Breast epithelium (tissue), 4 donors: ENCODE measurements around the gene ASB12. TPM values are rescaled to one million over a fixed set of nuclear protein-coding genes. Genes with fewer than 3 reads are reported as not detected.
"Not testable (repeated sequence)": the region's sequence is repeated elsewhere in the genome, so short reads cannot be mapped to it uniquely, and the experiment has no call there.

Source experiments
- DNase-seq, 2 donors: peaks; one replicate each; pipeline ENCODE4 v3.0.0-alpha.2; 2019; ENCODE audit warnings: low spot score in 2 of 2
- H3K27ac ChIP-seq, 2 donors: fragments of 200-600 bp; sonication (generic) in 1 of 2; one replicate each; pipeline ENCODE4 v1.5.1; 2016 to 2019; ENCODE audit warnings: mild to moderate bottlenecking in 1 of 2
- H3K27me3 ChIP-seq, 2 donors: fragments of 200-600 bp; sonication (generic) in 1 of 2; one replicate each; pipeline versions ENCODE4 v1.5.1 to v1.6.0; 2017 to 2019; ENCODE audit warnings: control low read depth in 1 of 2, mild to moderate bottlenecking in 1 of 2
- H3K36me3 ChIP-seq: fragments of 200-600 bp; one replicate; pipeline ENCODE4 v1.5.1; 2019
- H3K4me1 ChIP-seq, 2 donors: fragments of 200-600 bp; sonication (generic); one replicate each; pipeline ENCODE4 v1.5.1; 2016 to 2019; ENCODE audit warnings: control low read depth in 1 of 2
- H3K4me3 ChIP-seq, 3 donors: fragments of 200-600 bp; sonication (generic); 1 replicate in 2 of 3; 2 replicates in 1 of 3; pipeline ENCODE4 v1.5.1; 2016 to 2019; ENCODE audit warnings: mild to moderate bottlenecking in 3 of 3, moderate library complexity in 2 of 3
- H3K9me3 ChIP-seq, 2 donors: fragments of 200-600 bp; sonication (generic) in 1 of 2; one replicate each; pipeline ENCODE4 v1.5.1; 2016 to 2019; ENCODE audit warnings: control low read depth in 1 of 2
- POLR2A ChIP-seq: fragments of 450-650 bp; IDR thresholded peaks from one replicate; pipeline ENCODE4 v1.6.1; 2016; ENCODE audit warnings: antibody characterized with exemption, mild to moderate bottlenecking, moderate library complexity
- POLR2AphosphoS5 ChIP-seq, 3 donors: sonication (generic); formaldehyde crosslinking; IDR thresholded peaks; one replicate each; pipeline ENCODE4 v1.6.1; 2017; ENCODE audit warnings: antibody characterized with exemption in 3 of 3
- intact Hi-C: fragments of 100-400 bp; cut with DNase I; formaldehyde crosslinking; loops from one replicate; pipeline ENCODE4 v1.15.1; 2023; ENCODE audit warnings: low total_unique reads
- total RNA-seq, 3 donors: library from RNA; depleted of rRNA; stranded (reverse); fragments of >200 nt; gene quantifications; one replicate each; pipeline ENCODE4 v1.1.0, GENCODE V29; 2016
- TF ChIP-seq, protein P1 (sequence below), 3 donors: fragments of 450-650 bp; IDR thresholded peaks; one replicate each; pipeline ENCODE4 v1.5.1; 2016 to 2017; ENCODE audit warnings: antibody characterized with exemption in 3 of 3, mild to moderate bottlenecking in 3 of 3, moderate library complexity in 3 of 3

ASB12 gene, protein sequence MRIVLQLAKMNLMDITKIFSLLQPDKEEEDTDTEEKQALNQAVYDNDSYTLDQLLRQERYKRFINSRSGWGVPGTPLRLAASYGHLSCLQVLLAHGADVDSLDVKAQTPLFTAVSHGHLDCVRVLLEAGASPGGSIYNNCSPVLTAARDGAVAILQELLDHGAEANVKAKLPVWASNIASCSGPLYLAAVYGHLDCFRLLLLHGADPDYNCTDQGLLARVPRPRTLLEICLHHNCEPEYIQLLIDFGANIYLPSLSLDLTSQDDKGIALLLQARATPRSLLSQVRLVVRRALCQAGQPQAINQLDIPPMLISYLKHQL
- total RNA-seq, result under 1 TPM in 1 of 3 donors, not detected in 2; 0.29 TPM

DNA sequence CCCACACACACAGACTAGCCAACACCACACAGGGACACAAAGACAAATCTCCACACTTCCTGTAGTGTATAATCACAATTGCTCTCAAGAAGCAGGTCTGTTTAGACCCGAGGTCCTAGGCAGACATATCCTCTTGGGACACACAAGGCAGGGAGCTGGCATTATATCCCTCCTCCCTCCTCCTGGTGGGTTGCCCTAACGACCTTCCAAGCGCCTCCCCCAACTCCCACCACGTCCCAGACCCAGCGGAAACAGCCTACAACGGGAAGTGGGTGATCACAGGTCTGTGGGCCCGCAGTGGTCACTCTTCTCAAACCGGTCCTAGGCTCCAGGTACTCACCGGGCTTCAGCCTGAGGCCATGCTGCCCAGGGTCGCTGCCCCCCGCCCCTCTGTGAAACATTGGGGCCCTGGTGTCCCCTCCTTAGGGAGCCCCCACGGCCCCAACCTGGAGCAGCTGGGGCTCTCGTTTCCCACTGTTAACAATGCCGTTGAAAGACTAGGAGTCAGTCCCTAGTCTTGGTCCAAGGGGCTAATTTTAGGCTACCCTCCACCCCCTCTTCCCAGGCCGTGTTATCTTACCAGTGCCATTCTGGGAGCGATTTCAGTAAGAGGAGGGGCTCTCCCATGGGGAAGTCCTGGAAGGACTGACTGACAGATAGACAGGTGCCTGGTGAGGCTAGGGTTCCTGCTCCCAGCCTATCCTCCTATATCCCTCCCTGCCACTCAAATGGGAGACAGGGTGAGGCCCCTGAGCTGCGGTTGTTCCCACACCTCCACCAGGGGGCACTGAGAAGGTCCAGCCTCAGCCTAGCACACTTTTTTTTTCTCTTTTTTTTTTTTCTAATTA, at the start of gene ASB12:
ASB12 (minus strand) TSS at position 485 of the 848 bp plus-strand sequence. CDS start 4,957 bp downstream, outside the sequence.
- TF ChIP-seq POLR2A (no peak), POLR2AphosphoS5 (IDR thresholded peaks at IDR 0.05) (no peak)
- TF ChIP-seq, protein P1, sequence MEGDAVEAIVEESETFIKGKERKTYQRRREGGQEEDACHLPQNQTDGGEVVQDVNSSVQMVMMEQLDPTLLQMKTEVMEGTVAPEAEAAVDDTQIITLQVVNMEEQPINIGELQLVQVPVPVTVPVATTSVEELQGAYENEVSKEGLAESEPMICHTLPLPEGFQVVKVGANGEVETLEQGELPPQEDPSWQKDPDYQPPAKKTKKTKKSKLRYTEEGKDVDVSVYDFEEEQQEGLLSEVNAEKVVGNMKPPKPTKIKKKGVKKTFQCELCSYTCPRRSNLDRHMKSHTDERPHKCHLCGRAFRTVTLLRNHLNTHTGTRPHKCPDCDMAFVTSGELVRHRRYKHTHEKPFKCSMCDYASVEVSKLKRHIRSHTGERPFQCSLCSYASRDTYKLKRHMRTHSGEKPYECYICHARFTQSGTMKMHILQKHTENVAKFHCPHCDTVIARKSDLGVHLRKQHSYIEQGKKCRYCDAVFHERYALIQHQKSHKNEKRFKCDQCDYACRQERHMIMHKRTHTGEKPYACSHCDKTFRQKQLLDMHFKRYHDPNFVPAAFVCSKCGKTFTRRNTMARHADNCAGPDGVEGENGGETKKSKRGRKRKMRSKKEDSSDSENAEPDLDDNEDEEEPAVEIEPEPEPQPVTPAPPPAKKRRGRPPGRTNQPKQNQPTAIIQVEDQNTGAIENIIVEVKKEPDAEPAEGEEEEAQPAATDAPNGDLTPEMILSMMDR (IDR thresholded peaks at IDR 0.05), result no peak
- H3K4me1 ChIP-seq, result no peaks in the 10 kb centered on the region
- H3K4me3 ChIP-seq, result no peak within 1 kb of the TSS
- intact Hi-C loops, result no loop called here
- H3K27me3 ChIP-seq, result peaks cover 0 to 18% of the 10 kb centered on the region in 2 donors
- H3K36me3 ChIP-seq, result no peaks in the 10 kb centered on the region
- H3K27ac ChIP-seq, result no peak within 1 kb of the TSS
- H3K9me3 ChIP-seq, result peaks cover 0 to 5% of the 10 kb centered on the region in 2 donors
- DNase-seq, result no peak

DNA sequence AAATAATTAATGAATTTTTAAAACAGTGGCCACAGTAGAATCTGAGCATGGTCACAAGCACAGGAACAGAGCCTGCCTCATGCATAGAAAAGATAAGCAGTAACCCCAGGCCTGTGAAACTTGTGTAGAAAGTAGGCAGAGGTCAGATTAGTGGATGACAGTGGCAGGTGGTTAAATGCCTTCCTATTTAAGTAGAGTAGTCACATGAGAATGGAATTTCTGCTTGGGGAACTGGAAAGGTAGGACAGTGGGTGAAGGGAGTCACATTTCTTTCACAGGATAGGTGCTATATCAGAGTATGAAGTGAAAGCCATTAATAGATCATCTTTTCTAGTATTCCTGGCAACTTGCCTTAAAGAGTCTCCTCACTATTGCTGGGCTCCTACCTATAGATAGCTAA, 34.9 kb upstream of the ASB12 start:
- no peaks in the 10 kb centered on the region for H3K9me3 ChIP-seq
- no peaks in the 10 kb centered on the region for H3K36me3 ChIP-seq
- peaks cover 0 to 10% of the 10 kb centered on the region in 2 donors for H3K27me3 ChIP-seq
- TF ChIP-seq, protein P1 (IDR thresholded peaks at IDR 0.05), result no peak
- no peak for TF ChIP-seq POLR2A
- no peak for TF ChIP-seq POLR2AphosphoS5 (IDR thresholded peaks at IDR 0.05)
- intact Hi-C loops, result no loop called here
- no peak for DNase-seq
- no peak overlapping the region for H3K27ac ChIP-seq
- H3K4me3 ChIP-seq, result no peak overlapping the region
- H3K4me1 ChIP-seq, result no peaks in the 10 kb centered on the region

DNA sequence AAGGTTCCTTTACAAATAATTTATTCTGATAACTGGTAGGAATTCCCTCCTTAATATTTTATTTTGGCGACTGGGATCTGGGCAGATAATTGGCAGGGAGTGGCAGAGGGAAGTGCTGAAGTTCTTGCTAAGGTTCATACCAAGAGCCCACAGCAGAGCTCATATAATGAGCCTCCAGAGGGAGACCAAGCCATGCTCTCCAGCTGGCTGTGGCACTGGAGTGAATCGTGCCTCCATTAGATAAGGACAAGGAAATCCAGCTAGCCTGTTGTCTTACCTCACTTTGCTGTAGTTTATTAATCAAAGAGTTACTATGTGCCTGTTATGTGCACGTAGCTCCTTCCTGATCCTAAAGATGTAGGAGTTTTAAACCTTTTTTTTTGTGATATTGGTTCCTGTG, 1.3 kb downstream of the ASB12 start:
- TF ChIP-seq, protein P1 (IDR thresholded peaks at IDR 0.05), result no peak
- TF ChIP-seq POLR2A, result no peak
- TF ChIP-seq POLR2AphosphoS5 (IDR thresholded peaks at IDR 0.05), result no peak
- Histone ChIP-seq H3K9me3 (peaks cover 0 to 5% of the 10 kb centered on the region in 2 donors), H3K36me3 (no peaks in the 10 kb centered on the region), H3K4me3 (no peak overlapping the region), H3K4me1 (no peaks in the 10 kb centered on the region), H3K27me3 (peaks cover 0 to 26% of the 10 kb centered on the region in 2 donors), H3K27ac (no peak overlapping the region)
- intact Hi-C loops, result no loop called here
- no peak for DNase-seq

DNA sequence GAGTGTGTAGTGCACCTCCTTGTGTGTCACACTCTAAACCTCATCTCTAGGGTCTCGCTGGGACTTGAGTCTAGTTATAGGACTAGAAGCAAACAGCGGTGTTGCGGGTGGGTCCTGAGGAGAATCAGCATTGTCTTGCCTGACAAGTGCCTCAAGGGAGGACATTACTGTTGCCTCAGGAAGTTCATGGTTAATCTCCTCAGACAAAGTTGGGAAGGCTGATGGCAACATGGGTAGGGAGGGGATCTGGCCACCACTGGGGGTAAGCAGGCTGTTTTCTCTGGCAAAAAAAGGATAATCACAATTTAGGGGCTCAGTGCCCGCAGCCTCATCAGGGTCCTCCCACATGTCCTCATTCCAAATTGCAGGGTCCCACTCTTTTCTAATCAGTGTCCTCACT, 12.4 kb downstream of the ASB12 start:
- intact Hi-C loops, result no loop called here
- Histone ChIP-seq H3K9me3 (no peaks in the 10 kb centered on the region), H3K27me3 (peaks cover 0 to 22% of the 10 kb centered on the region in 2 donors), H3K4me1 (no peaks in the 10 kb centered on the region), H3K4me3 (no peak overlapping the region), H3K36me3 (no peaks in the 10 kb centered on the region), H3K27ac (no peak overlapping the region)
- TF ChIP-seq POLR2A (no peak), POLR2AphosphoS5 (IDR thresholded peaks at IDR 0.05) (no peak)
- TF ChIP-seq, protein P1 (IDR thresholded peaks at IDR 0.05), result no peak
- no peak for DNase-seq

DNA sequence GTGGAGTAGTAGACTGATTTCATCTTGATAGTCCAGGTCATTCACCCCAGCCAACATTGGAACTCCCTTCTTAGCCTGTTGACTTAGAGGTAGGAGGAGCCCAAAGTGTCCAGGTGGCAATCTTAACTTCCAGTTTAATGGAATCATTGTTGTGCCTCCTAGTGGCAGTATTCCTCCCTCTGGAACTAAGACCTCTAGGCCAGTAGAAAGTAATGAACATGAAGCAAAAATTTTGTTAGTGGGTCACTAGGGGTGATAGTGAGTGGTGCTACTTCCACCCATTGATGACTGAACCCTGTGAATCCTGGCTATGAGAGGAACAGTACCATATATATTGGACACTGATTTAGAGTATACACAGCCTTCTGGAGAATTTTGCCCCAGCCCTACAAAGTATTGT, 16.4 kb downstream of the ASB12 start:
- DNase-seq, H3K4me1 ChIP-seq, H3K9me3 ChIP-seq, H3K27me3 ChIP-seq, H3K36me3 ChIP-seq, H3K27ac ChIP-seq, intact Hi-C loops, H3K4me3 ChIP-seq: not testable (repeated sequence)
